ENCODE results near the gene SNX22. TPM values are rescaled to one million over a fixed set of nuclear protein-coding genes. Genes with fewer than 3 reads are reported as not detected.

SNX22 gene
- polyA plus RNA-seq, 2 of the 4 experiments (the other 2 are of a cell fraction), result 0.22 to 1.1 TPM

- TF ChIP-seq REST (IDR thresholded peaks at IDR 0.05), result no peak
- no peak for TF ChIP-seq RAD21 (conservative IDR thresholded peaks at IDR 0.05 in 1 of 2, IDR thresholded peaks at IDR 0.05 in 1 of 2)
- TF ChIP-seq NR3C1 (IDR thresholded peaks at IDR 0.05), result no peak
- TF ChIP-seq HDAC2 (IDR thresholded peaks at IDR 0.05), result no peak
- TF ChIP-seq PHF8 (IDR thresholded peaks at IDR 0.05; ENCODE audit: borderline replicate concordance, low read depth), result no peak
- TF ChIP-seq JUNB (IDR thresholded peaks at IDR 0.05), result no peak
- no peak for TF ChIP-seq ZFP36 (IDR thresholded peaks at IDR 0.05; ENCODE audit: borderline replicate concordance, partially characterized antibody)
- no peak for TF ChIP-seq TP53 (CRISPR knock-in tag; IDR thresholded peaks at IDR 0.05)
- no peak for TF ChIP-seq KDM1A (IDR thresholded peaks at IDR 0.05; ENCODE audit: low read depth)
- TF ChIP-seq RNF2 (IDR thresholded peaks at IDR 0.05; ENCODE audit: borderline replicate concordance, low read depth), result no peak
- no peak for TF ChIP-seq HOXA7 (CRISPR knock-in tag; IDR thresholded peaks at IDR 0.05)
- TF ChIP-seq MAFK (IDR thresholded peaks at IDR 0.05; ENCODE audit: partially characterized antibody), result no peak
- TF ChIP-seq, protein P1, sequence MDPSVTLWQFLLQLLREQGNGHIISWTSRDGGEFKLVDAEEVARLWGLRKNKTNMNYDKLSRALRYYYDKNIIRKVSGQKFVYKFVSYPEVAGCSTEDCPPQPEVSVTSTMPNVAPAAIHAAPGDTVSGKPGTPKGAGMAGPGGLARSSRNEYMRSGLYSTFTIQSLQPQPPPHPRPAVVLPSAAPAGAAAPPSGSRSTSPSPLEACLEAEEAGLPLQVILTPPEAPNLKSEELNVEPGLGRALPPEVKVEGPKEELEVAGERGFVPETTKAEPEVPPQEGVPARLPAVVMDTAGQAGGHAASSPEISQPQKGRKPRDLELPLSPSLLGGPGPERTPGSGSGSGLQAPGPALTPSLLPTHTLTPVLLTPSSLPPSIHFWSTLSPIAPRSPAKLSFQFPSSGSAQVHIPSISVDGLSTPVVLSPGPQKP (IDR thresholded peaks at IDR 0.05; ENCODE audit: low read depth, low read length), result no peak
- H3K4me1 ChIP-seq, result no peaks in the 10 kb centered on the region
- H3K27ac ChIP-seq, result no peak overlapping the region
- H3K4me3 ChIP-seq, result no peak overlapping the region
- DNase-seq (ENCODE audit: low read depth in 1 of 2, low spot score in 1 of 2) (no peak), ATAC-seq (no peak), FAIRE-seq (no peak)
- 88% methylated on average over 3 of the region's 3 CpGs for WGBS (ENCODE audit: missing lambda C conversion rate)
- ChIA-PET POLR2A (no interaction called here), CTCF (interaction anchor here (0.8 to 1.3 kb wide), 5 partner anchors 9 to 54 kb away, joined by 3 to 4 read pairs (median 3); partner anchors contain the start of gene PPIB)
- H3K4me2 ChIP-seq, result no peak overlapping the region
- no peaks in the 10 kb centered on the region for H3K9me3 ChIP-seq
Observed at GRCh38 chr15:64122936-64123351, 28.6 kb upstream of the SNX22 start.

GRCh38 chr15:64125978-64126377 lies 25.6 kb upstream of the SNX22 start:
- Histone ChIP-seq H3K4me3 (no peak overlapping the region), H3K27ac (no peak overlapping the region), H3K4me1 (no peaks in the 10 kb centered on the region), H3K9me3 (no peaks in the 10 kb centered on the region), H3K4me2 (no peak overlapping the region)
- WGBS (ENCODE audit: missing lambda C conversion rate), result 63% methylated on average over 3 of the region's 3 CpGs
- no peak for TF ChIP-seq EHF (CRISPR knock-in tag; IDR thresholded peaks at IDR 0.05)
- no peak for TF ChIP-seq CBX2 (IDR thresholded peaks at IDR 0.05; ENCODE audit: borderline replicate concordance, low read depth)
- TF ChIP-seq TFCP2L1 (CRISPR knock-in tag; IDR thresholded peaks at IDR 0.05), result no peak
- no peak for TF ChIP-seq POLR2AphosphoS2 (conservative IDR thresholded peaks at IDR 0.05; ENCODE audit: low read length)
- no peak for TF ChIP-seq CHD2 (IDR thresholded peaks at IDR 0.05; ENCODE audit: low read length, partially characterized antibody)
- TF ChIP-seq NR3C1 (IDR thresholded peaks at IDR 0.05), result no peak
- no peak for TF ChIP-seq RFX5 (IDR thresholded peaks at IDR 0.05)
- no peak for TF ChIP-seq RCOR1 (IDR thresholded peaks at IDR 0.05; ENCODE audit: low read depth, low read length)
- TF ChIP-seq HOXB5 (CRISPR knock-in tag; IDR thresholded peaks at IDR 0.05), result no peak
- TF ChIP-seq, protein P2, sequence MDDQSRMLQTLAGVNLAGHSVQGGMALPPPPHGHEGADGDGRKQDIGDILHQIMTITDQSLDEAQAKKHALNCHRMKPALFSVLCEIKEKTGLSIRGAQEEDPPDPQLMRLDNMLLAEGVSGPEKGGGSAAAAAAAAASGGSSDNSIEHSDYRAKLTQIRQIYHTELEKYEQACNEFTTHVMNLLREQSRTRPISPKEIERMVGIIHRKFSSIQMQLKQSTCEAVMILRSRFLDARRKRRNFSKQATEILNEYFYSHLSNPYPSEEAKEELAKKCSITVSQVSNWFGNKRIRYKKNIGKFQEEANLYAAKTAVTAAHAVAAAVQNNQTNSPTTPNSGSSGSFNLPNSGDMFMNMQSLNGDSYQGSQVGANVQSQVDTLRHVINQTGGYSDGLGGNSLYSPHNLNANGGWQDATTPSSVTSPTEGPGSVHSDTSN (IDR thresholded peaks at IDR 0.05), result no peak
- TF ChIP-seq JUN (IDR thresholded peaks at IDR 0.05), result no peak
- no peak for TF ChIP-seq ATOH8 (CRISPR knock-in tag; IDR thresholded peaks at IDR 0.05; ENCODE audit: low read depth)
- no peak for TF ChIP-seq JUNB (IDR thresholded peaks at IDR 0.05)
- no peak for TF ChIP-seq HEYL (CRISPR knock-in tag; IDR thresholded peaks at IDR 0.05)
- ATAC-seq, result no peak
- ChIA-PET POLR2A (interaction anchor here (1.3 kb wide), 1 partner anchor 30 kb away, joined by 3 read pairs; the partner anchor contains the start of gene SNX1), CTCF (interaction anchor here (1.7 to 1.9 kb wide), 2 partner anchors 27 to 28 kb away, joined by 5 to 10 read pairs; no protein-coding TSS in a partner anchor)
- DNase-seq (ENCODE audit: low read depth in 1 of 2, low spot score in 1 of 2), result no peak
- no peak for FAIRE-seq

Data from A549 (cell line).